CD4-positive, alpha-beta T cell treated with Interleukin-17A for 4 hours (primary cell): ENCODE data around the gene GP2.

Source experiments
- DNase-seq: peaks from one replicate; pipeline ENCODE4 v3.0.0-alpha.2; 2020; ENCODE audit warnings: mixed read lengths

Gene GP2

DNA sequence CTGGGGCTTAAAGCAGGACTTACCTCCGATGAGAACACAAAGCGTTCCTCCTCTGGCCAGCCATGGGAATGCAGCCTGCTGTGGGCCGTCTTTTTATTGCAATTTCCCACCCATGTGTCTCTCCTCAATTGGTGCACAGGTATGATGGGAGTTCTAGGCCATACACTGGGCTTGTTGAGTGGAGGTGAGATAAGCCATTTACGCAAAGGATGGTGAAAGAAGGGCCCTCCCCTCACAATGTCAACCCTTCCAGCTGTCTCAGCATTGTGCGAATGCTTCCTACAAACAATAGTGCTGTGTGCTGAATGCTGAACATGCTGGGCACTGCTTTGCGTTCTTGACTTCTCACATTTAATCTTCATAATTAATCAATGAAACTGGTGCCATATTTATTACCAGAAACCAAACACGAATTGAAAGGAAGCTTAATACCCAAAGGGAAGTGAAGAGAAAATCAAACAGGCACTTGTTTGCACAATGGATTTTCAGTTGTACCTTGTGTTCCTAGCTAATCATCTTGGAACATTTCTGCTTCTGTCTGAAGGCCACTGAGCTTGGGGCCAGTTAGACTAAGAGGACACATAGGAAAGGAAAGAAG is at the start of gene GP2:
Gene GP2 (minus strand): TSS at position 70 of the 598 bp plus-strand sequence. CDS start 1,082 bp downstream, outside the sequence.
- no peak for DNase-seq

DNA sequence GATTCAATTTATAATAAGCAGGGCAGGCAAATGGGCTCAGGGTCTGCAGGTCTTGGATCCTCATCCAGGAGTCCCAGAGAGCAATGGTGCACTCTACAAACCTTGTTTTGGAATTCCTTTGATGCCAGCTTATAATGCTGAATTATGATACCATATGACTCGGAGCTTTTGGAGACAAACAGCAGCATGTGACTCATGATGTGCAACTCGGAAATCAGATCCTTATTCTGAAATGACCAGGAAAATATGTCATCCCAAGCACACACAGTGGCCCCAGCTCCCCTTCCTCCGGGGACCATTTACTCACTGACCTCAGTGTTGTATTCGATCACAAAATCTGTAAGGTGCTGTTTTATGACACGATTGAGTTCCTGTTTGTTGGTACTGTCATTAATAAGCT is 45.4 kb upstream of the GP2 start:
- no peak for DNase-seq

DNA sequence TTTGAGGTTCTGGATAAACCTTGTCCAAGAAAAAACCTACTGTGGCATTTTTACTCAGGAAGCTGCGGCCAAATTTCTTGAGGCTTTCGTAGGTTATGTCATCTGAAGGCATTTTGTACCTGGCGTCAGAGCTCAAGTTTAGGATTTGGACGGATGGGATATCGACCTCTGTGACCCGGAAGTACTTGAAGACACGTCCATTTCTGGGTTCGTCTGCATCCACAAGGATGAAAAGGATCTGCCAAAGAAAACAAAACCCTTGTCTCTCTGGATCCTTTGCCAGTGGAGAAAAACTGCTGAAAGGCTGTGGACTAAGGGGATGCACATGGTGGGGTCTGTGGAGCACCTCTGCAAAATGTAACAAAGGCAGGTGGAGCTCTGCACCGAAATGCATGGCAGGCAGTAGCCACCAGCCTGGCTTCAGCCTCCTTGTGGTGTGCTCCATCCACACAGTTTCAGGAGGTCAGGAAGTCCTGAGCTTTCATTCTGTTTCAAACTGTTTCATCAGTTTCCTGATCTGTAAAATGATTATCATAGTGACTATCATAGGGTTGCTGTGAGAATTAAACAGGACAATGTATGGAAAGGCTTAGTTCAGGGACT is 42.2 kb upstream of the GP2 start:
- DNase-seq = no peak

DNA sequence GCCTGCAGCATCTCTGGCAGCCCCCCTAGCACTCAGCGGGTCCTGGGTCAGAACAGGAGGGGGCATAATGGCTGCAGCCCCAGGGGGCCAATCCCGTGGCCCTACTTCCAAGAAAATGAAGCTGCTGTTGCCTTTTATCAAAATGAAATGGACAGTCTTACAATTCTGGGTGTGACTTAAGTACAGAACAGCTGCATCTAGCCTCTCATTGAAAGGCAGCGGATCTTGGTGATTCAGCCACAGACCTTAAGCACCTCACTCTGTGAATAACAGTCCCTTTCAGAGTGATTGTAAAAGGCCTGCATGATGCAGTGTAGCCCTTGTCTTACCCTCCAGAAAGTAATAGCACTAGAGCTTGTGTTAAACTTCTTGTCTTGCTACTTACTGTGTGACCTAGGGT is 36.7 kb upstream of the GP2 start:
- no peak for DNase-seq

DNA sequence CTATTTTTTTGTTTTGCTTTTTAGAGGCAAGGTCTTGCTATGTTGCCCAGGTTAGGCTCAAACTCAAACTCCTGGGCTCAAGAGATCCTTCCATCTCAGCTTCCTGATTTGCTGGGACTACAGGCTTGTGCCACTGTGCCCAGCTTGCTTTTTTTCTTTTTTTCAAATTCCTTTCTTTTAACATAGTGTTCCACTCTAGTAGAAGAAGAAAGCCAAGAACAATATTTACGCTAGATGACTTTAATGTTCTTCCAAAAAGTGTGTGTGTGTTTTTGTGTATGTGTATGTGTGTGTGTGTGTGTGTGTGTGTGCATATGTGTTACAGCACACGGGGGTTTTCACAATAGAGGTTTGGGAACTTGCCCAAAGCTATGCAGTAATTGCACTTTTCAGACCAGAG is 35.9 kb upstream of the GP2 start:
- no peak for DNase-seq

DNA sequence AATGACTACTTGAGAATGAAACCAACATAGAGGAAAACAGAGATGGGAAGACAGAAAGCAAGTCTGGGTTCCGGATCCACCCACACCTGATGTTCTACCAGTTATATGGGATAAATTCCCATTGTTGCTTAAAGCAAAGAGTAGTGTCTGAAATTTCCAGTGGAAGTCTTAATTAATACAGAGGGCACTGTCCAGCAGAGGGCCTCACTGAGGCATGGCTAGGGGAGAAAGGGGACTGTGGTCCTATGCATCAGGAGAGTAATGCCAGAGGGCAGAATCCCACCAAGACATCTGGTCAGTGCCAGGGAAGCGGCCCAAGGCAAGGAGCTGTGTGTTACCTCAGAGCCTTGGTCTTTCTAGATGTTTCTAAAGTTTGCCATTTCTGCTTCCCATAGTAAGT is 32.7 kb upstream of the GP2 start:
- DNase-seq = no peak

DNA sequence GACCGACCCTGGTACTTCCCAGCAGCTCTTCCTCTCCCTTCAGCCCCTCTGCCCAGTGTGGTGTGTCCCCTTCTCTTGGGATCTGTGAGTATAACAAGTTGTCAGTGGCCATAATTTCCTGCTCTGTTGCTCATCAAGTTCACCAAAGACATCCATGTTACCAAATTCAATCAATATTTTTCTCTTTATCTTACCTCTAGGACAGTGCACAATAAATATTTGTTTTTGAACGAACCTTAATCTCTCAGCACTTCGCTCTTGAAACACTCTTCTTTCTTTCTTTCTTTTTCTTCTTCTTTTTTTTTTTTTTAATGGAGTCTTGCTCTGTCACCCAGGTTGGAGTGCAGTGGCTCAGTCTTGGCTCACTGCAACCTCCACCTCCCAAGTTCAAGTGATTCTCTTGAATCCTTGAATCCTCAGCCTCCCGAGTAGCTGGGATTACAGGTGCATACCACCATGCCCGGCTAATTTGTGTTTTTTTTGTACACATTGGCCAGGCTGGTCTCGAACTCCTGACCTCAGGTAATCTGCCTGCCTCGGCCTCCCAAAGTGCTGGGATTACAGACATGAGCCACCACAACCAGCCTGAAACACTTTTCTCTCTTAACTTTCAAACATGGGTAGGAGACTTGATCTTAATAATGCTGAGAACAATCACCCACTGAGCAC is 27.9 kb upstream of the GP2 start:
- no peak for DNase-seq

DNA sequence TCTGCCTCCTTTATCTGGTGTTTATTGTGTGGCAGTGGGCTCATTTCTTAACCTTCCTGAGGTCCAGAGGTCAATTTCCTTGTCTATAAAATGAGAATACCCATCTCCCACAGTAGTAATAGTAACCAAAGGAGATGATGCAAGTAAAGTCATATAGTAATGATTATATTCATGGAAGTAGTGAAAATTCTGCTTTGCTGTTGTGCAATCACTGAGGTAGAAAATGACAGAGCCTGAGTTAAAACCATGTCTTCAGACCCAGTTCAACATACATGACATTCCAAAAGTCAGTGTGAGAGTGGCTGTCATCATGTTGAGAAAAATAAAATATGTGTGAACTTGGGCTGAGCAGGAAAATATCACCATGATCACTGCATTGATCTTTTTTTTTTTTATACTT is 26.1 kb upstream of the GP2 start:
- DNase-seq = no peak

DNA sequence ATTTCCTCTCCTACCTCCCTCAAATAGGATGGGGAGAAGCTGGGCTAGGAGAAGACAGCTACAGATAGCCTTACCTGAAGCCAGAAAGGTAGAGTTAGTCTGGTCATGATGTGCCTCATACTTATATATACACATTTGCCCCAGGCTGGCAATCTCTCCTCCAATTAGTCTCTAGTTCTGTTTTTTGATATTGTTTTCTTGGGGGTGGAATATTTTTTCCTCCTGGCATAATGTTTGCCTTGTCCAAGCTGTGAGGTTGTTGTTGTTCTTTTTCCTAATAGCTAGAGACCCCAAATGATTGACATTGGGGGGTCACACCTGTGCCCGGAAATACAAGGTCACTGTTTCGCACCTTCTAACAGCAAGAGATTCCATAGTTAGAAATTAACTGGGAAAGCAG is 25.3 kb upstream of the GP2 start, which contains the start of gene UMOD:
Gene UMOD (minus strand): TSS at position 101 of the 400 bp plus-strand sequence. CDS start 1,978 bp downstream, outside the sequence.
- no peak for DNase-seq

DNA sequence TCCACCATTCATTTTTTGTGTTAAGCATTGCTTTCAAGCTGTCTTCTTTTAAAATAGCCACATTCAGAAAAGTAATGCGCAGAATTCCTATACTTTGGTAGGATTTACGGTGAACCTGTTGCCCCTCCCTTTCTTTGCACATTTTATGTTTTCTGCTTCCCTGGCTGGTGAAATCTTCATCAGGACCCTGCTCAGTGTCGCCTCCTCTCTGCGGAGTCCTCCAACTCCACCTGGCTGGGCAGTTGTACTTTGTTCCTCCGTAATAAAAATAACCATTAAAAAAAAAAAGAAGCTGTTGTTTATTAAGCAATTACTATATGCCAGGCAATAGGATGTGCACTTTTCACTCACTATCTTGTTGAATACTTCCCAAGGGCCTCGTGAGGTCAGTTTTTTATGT is 22.3 kb upstream of the GP2 start:
- DNase-seq = no peak

DNA sequence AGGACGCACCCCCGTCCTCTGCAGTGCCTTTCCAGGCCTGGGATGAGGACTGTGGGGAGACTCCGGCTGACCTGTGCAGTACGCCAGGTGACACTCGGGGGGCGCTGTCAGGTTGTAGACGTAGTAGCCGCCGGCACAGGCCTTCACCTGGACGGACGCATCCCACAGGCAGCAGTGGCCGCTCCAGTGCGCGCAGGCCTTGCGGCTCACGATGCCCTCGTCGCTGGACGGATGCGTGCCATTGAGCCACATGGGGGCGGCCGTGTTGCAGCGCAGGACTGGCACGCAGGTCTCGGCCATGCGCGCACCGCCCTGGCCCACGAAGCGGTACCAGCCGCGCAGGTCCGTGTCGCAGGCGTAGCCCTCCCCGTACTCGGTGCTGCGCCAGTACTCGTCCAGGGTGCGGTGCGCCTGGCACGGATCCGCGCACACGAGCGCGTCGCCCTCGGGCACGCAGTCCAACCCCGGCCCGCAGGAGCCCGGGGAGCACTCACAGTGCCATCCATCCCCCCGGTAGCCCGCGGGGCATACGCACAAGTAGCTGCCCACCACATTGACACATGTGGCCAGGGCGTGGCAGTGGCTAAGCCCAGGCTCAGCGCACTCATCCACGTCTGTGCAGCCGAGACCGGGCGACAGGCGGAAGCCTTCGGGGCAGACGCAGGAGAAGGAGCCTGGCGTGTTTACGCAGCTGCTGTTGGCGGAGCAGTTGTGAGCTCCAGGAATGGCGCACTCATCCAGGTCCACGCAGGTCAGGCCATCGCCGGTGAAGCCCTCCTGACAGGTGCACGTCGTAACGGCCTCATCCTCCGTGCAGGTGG is 21.3 kb upstream of the GP2 start:
- DNase-seq = no peak

DNA sequence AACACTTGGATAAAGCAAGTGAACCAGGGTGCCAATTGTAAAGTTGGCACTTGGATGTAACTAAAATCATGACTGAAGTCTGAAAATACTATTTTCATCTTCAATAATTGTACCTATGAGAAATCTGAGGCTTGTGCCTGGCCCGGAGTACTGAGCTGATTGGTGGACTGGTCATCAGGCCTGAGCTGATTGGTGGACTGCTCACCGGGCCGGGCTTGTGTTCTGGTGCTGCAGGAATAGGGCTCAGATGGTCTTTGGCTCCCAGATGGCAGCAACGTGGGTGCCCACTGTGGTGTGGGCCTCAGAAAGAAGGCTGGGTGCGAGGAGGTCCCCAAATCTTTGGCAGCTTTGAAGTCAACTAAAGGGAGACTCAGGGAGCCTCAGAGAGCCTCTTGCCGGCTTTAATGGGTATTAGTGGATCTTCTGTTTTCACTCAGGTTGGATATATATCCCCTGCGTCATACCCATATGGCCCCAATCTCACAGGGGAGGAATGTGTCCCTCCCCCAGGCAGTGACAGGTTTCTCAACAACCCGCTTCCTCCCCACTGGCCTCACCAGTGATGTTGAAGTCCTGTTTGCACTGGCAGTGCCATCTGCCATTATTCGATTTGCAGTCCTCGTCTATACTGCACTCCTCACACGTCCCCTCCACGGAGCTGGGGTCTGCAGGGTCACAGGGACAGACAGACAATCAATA is 20.5 kb upstream of the GP2 start:
- no peak for DNase-seq

DNA sequence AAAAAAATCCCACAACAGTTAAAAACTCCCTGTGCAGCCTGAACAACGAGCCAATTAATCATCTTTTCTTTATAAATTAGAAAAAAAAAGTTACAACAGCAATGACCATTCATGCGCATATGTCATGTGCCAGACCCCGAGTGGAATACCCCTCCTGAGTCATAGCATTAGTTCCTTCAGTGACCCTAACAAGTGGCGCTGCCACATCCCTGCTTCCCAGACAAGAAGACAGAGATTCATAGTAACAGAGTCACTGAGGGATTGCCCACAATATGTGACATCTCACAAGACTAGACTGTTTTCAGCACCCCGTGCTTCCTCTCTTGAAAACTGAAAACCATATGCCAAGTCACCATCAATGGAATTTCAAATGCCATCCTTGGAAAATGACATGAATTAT is 17.3 kb upstream of the GP2 start:
- DNase-seq = no peak

DNA sequence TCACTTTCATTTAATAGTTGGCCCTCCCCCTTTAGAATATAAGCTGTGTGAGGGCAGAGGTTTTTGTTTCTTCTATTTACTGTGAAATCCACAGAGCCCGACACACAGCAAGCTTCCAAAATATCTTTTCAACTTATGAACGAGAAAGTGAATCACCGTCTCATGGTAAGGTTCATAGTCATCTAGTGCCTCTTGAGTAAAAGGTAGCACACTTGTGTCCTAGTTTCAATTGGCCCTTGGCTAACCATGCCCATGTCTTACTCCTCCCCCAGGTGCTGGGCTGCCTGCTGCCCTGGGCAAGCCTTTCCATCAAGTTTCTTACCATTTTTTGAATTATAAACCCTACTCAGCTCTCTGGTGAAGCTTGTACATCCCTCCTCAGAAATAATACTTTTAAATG is 12.4 kb upstream of the GP2 start:
- no peak for DNase-seq

DNA sequence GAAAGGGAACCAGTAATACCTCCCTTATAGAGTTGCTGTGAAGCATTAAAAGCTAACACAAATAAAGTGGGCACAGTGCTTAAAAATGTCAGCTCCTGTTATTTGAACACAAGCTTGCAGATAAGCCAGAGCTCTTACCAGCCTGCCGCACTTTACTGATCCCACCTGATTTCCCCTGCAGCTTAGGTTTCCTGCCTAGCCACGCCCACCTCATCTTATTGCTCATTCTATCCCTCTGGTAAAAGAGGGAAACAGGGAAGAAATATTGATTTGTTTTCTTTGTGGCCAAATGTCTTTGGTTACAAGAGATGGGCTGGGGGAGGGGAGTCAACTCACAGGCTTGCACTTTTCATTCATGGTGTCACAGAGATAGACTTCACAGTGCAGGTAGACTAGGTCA is 9.6 kb upstream of the GP2 start:
- DNase-seq = no peak

DNA sequence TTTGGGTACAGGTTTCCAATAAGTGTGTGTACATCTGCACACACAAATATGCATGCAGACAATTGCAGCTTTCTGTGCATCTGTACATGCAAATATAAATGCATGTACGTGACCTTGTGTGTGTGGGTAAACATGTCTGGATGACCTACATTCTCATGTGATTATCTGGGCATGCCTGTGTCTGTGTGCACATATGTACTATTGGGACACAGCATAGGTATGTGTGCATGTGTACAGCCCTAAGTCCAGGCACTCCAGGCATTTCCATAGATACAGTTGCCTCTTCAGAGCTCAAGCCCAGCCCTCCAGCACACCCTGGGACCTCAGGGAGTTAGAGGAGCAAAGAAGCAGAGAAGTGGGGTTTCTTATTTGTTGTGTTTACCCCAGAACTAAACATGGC is 7.1 kb upstream of the GP2 start:
- no peak for DNase-seq

DNA sequence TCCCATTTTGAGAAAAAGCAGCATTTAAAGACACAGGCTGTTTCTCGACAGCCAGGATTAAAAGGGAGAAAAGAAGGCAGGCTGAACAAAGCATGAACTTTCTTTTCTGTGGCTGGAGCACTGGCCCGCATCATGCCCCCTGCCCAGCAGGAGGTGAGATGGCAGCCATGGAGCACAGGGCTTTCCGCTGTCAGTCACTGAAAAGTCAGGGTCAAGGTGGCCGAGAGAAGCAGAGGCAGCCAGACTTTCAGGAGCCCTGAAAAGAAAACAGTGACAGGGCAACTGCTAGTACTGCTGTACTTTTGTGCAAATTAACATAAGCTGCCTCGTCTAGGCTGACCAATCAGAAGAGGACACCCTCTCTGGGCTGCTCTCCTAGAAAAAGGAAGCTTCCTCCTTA is 5.8 kb upstream of the GP2 start:
- no peak for DNase-seq

DNA sequence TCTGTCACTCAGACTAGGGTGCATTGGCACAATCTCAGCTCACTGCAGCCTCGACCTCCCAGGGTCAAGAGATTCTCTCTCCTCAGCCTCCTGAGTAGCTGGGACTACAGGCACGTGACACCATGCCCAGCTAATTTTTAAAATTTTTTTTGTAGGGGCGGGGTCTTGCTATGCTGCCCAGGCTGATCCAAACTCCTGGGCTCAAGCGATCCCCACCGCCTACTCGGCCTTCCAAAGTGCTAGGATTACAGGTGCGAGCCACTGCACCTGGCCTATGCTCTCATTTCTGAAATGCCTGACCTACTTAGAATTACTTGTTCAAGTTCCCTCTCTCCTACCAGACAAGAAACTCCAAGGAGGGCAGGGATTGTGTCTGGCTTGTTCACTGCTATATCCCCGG is 5.1 kb upstream of the GP2 start:
- DNase-seq = no peak

DNA sequence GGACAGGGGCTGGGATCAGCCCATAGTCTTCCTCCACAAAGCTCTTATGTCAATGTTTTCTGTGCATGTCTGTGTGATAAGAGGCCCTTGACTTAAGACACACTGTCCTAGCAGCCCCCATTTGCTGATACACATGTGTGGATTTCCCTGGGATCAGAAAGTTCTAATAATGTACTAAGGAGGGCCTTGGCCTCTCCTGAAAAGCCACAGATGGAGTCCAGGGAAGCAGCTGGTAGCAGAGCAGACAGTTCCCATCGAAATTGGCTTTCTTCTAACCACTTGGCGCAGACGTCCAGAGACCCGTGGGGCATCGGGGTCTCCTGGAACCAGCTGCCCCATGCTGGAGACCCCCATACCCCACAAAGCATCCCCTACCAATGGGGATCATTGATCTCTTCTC is 4.3 kb upstream of the GP2 start:
- no peak for DNase-seq

DNA sequence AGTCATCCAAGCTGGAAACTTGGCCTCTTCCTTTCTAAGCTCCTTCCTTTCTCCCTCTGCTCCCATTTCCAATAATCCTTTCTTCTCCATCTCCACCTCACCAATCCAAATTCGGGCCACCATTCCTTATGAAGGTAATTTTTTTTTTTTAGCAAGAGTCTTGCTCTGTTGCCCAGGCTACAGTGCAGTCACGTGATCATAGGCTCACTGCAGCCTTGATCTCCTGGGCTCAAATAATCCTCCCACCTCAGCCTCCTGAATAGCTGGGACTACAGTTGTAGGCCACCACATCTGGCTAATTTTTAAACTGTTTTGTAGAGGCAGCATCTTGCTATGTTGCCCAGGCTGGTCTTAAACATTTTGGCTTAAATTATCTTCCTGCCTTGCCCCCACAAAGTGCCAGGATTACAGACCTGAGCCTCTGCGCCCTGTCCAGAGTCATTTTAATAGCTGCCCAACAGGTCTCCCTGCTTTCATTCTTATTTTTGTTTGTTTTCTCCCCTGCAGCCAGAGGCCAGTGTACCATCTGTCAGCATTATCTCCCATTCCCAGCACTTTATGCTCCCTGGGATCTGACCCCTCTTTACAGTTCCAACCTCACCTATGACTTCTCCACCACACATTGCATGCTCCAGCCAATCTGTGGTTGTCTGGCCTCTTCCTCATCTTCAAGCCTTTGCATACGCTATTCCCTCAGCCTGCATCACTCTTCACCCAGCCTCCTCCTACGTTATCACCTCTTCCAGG is 2.3 kb upstream of the GP2 start:
- DNase-seq = no peak

DNA sequence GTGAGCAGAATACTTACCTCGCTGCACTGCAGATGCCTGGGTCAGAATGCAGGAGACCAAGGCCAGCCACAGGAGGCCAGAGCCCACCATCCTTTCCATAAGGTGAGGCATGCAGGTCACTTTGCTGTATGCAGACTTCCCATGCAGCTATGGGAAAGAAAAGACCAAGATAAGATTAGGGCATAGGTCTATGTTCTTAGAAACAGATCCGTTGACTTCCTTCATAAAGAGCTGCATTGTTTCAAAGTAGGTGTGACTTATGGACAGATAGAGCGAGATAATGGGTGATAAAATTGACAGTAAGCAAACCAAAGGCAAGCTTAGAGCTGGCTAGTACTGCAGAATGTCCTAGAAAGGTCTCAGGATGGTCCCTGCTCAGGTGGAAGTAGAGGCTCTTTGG is 992 bp downstream of the GP2 start:
- DNase-seq = no peak

DNA sequence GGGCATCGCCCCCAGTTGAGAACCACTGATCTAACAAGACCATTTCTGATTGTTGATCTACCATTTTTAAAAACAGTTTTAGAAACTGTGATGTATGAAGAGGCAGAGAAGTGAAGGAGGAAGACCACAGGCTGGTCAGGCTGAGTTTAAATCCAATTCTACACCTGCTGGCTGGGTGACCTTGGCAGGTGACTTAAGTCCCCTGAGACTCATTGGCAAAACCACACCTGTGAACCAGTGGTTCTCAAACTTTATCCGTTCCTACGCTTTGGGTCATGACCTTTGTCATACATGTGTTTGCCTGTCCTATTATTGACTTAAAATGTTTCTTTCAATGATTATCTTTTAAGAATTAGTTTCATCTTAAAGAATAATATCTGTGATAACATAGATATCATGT is 2.3 kb downstream of the GP2 start:
- DNase-seq = no peak
